Right forelimb (tissue), 1 donor: ENCODE data around the gene TERB1.
"Not testable (repeated sequence)": the region's sequence is repeated elsewhere in the genome, so short reads cannot be mapped to it uniquely, and the experiment has no call there.

Experiments used
- DNase-seq: peaks from one replicate; pipeline ENCODE4 v3.0.0-alpha.2; 2018

The TERB1 gene

GRCh38 chr16:66824006-66824405 lies 22.6 kb upstream of the TERB1 start:
- DNase-seq: no peak

- DNase-seq: no peak
Measured at GRCh38 chr16:66814734-66815133, 13.3 kb upstream of the TERB1 start.

GRCh38 chr16:66811043-66811442 lies 9.7 kb upstream of the TERB1 start:
- no peak for DNase-seq

GRCh38 chr16:66810391-66810790 lies 9.0 kb upstream of the TERB1 start:
- DNase-seq: no peak

- DNase-seq: no peak
Measured at GRCh38 chr16:66809765-66810164, 8.4 kb upstream of the TERB1 start.

- DNase-seq: no peak
Measured at GRCh38 chr16:66802159-66802558, 775 bp upstream of the TERB1 start.

GRCh38 chr16:66800856-66801255 lies 528 bp downstream of the TERB1 start:
- DNase-seq: no peak

GRCh38 chr16:66798161-66798560 lies 3.2 kb downstream of the TERB1 start:
- DNase-seq: no peak

GRCh38 chr16:66793984-66794383 lies 7.4 kb downstream of the TERB1 start:
- not testable (repeated sequence) for DNase-seq

- no peak for DNase-seq
Measured at GRCh38 chr16:66790130-66790733, 11.2 kb downstream of the TERB1 start.

- no peak for DNase-seq
Measured at GRCh38 chr16:66787427-66787826, 14.0 kb downstream of the TERB1 start.

- DNase-seq: no peak
Measured at GRCh38 chr16:66786551-66786950, 14.8 kb downstream of the TERB1 start.

- DNase-seq: no peak
Measured at GRCh38 chr16:66776457-66776856, 24.9 kb downstream of the TERB1 start.

- no peak for DNase-seq
Measured at GRCh38 chr16:66774981-66775380, 26.4 kb downstream of the TERB1 start.

- no peak for DNase-seq
Measured at GRCh38 chr16:66758086-66758485, 43.3 kb downstream of the TERB1 start.

GRCh38 chr16:66754819-66755218 lies 46.6 kb downstream of the TERB1 start:
- no peak for DNase-seq

GRCh38 chr16:66754211-66754610 lies 47.2 kb downstream of the TERB1 start:
- no peak for DNase-seq

- DNase-seq: no peak
Measured at GRCh38 chr16:66752958-66753357, 48.4 kb downstream of the TERB1 start.

- DNase-seq: no peak
Measured at GRCh38 chr16:66752379-66752778, 49.0 kb downstream of the TERB1 start.

- no peak for DNase-seq
Measured at GRCh38 chr16:66751992-66752322, 49.4 kb downstream of the TERB1 start.

- peak; percentile 90 for DNase-seq
Measured at GRCh38 chr16:66751303-66751991, 49.9 kb downstream of the TERB1 start, which contains the start of gene DYNC1LI2. DYNC1LI2 (minus strand) TSS chr16:66751609; CDS start chr16:66751591, 18 bp downstream.

GRCh38 chr16:66751053-66751302 lies 50.4 kb downstream of the TERB1 start:
- no peak for DNase-seq

- no peak for DNase-seq
Measured at GRCh38 chr16:66750279-66751052, 50.9 kb downstream of the TERB1 start.

GRCh38 chr16:66746682-66747081 lies 54.7 kb downstream of the TERB1 start:
- no peak for DNase-seq
